HG02840 (cell line): Measurements from ENCODE around the gene SLC41A3.
"Not testable (repeated sequence)": the region's sequence is repeated elsewhere in the genome, so short reads cannot be mapped to it uniquely, and the experiment has no call there.

ENCODE experiments used
- ATAC-seq: cut with Tn5 transposase; IDR thresholded peaks from one replicate; pipeline ENCODE4 v1.9.1; 2021; ENCODE audit warnings: mild to moderate bottlenecking, moderate library complexity, moderate number of reproducible peaks; ENCODE audit not compliant: unreplicated experiment, low FRiP score

Gene SLC41A3

DNA sequence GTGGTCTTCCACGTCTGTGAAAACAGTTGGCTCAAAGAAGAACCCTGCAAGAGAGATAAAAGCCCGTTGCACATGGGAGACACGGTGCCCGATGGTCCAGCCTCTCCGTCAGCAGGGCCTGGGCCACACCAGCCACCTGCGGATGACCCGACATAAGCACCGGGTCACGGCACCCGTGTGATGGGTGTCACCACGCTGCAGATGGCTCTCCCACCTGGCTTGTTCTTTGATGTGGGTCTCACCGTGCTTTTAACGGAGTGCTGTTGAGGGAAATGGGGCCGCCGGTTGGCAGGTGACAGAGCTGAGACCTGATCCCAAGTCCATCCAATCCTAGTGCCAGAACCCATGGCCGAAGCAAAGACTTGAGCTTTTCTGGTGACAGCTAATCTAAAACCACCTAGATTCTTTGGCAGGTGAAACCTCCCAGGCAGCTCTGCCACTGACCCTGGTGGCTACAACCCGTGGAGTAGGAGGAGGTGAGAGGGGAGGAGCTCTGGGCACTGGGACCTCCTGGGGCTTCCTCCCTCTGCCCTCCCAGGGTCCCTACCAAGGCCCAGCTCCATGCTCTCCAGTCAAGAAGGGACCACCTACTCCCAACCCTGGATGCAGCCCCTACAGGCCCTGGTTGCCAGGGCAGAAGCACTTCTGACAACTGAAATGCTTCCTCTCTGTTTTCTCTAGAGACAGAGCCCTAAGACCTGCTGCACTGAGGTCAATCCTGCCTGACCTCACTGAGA, 23.4 kb upstream of the SLC41A3 start:
- ATAC-seq = no peak

DNA sequence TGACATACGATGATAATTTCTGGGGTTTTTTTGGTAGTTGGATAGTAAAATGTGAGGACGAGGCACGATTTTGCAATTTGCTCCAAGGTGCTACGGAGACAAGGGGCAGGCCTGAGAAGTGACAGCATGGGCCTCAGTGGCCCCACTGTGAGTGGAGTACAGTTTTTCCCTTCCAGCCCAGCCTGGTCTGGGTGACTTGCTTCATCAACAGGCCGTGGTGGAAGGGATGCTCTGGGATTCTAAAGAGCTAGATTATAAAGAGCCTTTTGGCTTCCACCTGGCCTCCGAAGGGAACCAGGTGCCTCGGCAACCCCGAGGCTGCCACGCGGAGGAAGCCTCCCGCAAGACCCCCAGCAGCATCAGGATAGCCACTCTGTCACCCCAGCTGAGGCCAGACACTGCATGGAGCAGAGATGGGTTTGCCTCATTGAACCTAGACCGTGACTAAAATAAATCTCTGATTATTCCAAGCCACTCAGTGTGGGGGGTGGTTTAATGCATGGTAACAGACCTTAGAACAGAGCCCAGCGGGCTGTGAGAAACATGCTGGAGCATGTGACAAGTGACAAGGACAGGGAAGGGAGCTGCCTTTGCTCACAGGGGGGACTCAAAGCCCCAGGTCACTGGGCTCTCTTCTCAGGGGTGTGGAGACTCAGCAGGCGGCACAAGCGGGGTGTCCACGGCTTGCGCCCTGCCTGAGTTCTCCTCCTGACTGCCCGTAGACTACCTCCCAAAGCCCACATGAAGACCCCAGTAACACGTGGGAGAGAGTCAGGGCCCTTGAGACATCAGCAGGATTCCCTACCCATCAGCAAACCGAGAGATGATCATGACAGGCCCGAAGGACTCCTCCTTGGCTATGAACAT, 22.6 kb upstream of the SLC41A3 start:
- ATAC-seq = no peak

DNA sequence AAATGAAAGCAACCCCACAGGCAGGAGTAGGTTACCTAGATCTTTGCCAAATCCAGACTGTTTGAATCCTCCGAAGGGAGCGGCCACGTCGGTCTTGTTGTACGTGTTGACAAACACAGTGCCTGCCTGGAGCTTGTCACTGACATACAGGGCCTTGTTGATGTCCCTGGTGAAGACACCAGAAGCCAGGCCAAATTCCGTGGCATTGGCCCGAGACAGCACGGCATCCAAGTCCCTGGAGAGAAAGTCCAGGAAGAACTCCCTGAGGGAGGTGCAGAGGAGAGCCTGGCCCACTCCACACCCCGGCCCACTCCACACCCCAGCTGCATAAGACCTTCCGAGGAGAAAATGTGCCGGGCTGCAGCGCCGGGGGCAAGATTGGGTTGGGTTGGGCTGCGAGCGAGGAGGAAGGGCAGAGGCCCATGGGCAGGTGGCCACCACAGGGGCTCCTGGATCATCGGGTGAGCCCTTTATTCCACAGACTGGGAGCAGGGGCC, 21.8 kb upstream of the SLC41A3 start:
- no peak for ATAC-seq

DNA sequence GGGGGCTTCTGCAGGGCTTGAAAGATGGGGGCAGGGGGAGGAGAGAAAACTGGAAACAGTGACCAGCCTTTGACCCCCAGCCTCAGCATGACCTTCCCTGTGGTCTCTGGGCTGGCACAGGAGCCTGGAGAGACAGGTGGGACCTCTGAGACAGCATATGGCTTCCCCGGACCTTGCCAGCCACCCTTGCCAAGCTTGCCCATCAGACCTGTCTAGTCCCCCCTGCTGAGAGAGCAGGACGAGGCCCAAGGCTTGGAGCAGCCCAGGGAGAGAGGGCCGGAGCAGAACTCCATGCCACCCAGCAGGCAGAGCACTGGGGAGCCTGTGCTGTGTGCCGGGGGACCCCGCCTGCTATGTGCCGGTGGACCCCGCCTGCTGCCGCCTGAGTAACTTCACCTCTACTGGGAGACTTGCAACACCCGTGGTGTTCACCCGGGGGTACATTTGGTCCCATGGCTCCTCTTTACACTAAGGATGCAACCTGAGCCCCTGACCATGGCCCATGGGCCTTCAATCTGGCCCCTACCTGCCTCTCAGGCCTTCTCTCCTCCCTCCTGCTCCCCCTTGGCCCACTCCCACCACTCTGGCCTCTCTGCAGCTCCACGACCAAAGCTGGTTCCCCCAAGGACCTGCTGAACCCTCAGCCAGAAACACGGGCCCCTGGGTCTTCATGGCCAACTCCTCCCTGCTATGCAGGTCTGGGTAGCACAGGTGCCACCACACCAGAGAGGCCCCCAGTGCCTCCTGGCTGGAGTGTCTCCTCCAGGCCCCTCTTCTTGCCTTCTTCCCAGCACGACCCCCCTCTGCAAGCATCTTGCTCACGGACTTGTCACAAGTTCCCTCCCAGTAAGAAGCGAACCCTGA, 21.1 kb upstream of the SLC41A3 start:
- ATAC-seq = no peak

DNA sequence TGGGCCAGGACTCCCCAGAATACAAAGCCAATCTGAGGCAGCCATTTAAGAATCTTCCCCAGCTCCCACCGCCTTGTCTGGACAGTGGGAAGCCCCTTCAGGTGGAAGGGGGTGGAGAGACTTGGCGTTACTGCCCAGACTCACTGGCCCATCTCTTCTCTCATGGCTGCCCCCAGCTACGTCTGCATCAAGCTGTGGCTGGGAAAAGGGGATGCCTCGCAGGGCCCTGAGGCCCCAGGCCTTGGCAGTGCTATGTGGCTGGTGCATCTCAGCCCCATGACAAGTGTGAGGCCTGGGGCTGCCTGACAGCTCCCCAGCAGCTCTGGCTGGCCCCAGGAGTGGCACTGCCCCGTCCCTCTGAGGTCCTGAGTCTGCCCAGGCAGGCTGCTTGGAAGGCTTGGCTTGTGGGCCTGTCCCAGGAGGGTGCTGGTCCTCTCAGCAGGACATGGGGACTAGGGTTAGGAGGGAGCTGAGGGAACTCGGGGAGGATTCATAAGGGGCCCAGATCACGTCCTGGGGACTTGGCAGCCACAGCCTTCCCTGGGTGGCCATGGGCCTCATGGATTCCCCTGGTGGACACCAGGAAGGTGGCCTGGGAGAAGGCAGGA, 20.2 kb upstream of the SLC41A3 start:
- ATAC-seq = no peak

DNA sequence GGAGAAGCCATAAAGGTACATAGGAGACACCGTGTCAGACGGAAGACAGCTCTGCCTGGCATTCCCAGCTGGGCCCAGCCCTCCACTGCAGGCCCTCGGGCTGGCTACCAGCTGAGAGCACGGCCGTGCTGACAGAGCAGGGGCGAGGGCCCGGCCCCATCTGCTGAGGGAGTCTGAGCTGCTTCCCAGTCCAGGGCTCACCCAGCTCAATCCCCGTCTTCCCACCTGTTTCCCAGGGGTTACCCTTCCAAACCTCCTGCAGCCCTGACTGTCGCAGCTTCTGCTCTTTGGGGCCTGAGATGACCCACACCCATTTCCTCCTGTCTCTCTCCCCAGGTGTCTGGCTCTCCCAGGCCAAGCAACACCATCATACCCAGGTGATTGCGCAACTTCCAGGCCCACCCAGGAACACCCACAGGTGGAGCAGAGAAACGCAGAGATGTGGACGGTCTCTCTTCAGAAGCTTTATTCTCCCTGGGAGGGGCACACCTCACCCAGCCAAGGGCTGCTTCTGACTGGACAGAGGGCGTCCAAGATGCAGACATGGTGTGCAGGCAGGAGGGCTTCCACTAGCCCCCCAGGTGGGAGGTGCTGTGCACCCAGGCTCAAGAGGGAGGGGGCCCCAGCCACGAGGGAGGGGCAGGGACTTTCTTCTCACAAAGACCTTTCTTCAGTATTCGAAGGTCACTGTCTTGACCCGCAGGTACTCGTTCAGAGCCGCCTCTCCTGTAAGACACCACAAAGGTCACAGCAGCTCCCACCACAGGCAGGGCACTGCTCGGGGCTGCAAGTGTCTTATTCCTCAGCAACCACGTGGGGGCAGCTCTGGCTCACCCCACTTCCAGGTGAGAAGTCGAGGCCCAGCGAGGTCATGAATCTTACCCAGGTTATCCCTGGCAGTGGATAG, 19.4 kb upstream of the SLC41A3 start:
- no peak for ATAC-seq

DNA sequence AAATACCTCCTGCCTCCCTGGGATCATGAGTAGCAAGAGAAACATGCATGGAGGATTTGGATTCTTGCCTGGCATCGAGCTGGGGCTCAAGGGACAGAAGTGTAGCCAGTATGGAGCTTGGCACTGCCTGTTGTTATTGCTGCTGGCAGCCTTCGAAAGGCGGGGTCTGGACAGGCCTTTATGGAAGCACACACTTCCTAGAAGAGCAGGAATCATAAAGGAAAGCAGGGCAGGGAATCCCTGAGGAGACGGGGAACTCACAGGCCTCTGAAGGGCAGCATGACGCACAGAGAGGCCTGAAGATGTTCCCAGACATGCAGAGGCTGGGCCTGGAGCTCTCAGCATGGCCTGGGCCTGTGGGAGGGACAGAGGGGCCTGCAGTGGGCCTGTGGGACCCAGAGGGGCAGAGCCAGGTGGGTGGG, 18.6 kb upstream of the SLC41A3 start:
- no peak for ATAC-seq

DNA sequence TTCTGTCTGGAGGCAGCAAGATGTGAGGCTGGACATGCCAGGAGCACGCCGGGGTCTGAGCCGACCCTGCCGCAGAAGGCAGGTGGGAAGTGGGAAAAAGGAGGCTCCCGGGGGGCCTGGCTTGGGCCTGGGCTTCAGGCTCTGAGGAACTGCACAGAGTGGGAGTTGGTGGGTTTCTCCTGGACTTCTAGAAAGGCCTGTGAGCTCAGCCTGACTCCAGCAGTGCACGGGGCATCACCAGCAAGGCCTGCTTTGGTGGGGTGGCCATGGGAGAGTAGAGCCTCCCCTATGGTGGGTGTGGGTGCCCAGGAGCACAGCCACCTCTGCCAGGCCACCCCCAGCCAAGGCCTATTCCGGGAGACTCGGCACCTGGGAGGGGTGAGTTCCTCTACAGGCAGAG, 18.1 kb upstream of the SLC41A3 start:
- no peak for ATAC-seq

DNA sequence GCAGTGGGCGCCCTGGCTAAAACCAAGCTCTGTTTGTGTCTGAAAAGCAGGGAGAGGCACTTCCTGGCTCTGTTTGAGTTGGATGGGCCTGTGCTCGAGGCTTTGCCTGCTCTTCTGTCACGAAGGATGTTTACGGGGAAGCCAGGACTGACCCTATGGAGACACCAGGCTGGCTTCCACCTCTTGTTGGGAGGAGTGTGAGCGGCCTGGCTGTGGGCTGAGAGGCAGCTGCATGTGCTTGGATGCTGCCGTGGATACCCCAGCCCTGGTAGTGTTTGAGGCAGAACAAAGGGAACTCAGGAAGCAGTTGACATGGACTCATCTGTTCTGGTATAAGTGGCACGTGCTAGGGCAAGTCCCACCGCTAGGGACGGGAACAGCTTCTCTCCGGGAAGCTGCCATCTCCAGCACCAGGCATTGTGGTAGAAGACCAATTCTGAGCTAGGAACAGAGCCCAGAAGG, 17.6 kb upstream of the SLC41A3 start:
- ATAC-seq = no peak

DNA sequence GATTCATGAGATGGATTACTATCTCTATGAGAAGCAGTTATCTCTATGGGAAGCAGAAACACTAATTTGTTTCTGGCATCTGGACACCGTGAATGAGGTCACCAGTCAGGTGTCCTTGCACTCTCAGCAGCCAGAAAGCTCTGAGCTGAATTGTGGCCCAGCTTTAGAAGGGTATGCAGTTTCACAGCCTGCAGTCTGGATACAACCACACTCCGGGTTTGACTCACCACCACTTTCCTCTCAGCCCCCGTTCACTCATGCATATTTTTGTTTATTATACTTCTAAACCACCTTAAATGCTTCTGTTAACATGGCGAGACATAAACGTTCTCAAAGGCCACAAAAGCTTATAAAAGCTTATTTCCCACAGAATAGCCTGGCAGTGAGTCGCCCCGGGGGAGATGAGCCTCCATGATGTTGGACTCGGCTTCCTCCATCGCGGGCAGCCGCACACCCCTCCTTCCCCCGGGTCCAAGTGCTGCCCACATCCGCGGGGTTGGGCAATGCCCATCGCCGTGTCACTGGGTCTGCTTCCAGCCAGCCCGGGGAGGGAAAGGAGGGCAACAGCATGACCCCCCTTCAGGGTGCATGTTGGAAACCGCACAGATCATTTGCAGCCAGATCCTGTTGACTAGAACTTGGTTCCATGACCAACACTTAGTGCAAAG, 16.8 kb upstream of the SLC41A3 start:
- no peak for ATAC-seq

DNA sequence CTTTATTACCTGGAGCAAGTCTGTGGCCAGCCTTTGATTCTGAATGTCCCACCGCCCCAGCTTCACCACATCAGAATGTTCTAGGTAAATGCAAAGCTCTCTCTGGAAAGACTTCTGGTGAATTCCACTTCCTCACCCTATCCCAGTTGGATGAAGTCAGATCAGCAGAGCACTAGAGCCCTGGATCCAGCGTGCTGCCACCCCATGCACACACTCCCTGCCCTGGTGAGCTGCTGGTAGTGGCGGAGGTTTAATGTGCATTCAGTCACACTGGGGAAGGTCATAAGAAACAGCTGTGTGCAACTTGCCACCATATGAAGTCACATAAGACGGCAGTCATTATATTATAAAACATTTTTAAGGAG, 16.3 kb upstream of the SLC41A3 start:
- no peak for ATAC-seq

DNA sequence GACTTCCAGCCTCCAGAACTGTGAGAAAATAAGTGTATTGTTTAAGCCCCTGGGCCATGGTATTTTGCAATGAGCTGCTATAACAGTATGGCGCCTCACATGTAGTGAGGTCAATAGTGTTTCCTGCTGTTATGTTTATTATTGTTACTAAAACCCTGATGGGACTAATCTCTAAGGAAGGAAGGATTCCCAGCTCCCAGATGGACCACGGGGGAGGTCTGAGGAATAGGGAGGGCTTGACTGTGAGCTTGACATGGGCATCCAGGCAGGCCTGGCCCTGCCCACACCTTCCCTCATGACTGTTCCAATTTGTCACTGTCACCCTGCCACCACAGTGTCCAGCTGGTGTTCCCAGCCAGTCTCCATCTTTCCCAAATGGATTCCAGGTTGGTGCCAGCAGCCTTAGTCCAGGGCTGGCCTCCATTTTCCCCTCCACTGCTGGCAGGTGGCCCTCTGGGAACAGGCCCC, 14.5 kb upstream of the SLC41A3 start:
- ATAC-seq = no peak

DNA sequence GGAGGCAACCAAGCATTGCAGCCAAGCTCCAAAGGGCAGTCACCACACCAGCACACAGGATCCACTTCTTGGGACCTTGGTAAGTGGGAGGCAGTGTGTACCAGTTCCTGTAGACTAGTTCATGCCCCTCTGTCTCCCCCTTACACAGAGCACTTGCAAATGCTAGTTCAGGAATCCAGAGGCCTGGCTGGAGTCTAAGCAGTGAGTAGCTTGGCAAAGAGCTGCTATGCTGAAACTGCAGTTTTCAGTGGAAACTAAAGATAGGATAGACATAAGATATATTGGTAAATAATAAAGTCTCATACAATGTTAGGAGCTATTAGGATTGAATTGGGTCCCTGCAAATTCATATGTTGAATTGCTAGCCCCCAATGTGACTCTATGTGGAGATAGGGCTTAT, 13.9 kb upstream of the SLC41A3 start:
- ATAC-seq = no peak

DNA sequence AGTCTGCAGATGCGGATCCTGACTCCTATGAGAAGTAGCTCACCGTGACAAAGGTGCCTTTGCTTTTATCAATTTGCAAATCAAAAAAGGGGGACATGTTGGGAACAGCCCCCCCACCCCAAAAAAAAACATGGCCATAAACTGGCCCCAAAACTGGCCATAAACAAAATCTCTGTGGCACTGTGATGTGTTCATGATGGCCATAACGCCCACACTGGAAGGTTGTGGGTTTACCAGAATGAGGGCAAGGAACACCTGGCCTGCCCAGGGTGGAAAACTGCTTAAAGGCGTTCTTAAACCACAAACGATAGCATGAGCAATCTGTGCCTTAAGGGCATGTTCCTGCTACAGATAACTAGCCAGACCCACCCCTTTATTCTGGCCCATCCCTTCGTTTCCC, 12.3 kb upstream of the SLC41A3 start:
- not testable (repeated sequence) for ATAC-seq

DNA sequence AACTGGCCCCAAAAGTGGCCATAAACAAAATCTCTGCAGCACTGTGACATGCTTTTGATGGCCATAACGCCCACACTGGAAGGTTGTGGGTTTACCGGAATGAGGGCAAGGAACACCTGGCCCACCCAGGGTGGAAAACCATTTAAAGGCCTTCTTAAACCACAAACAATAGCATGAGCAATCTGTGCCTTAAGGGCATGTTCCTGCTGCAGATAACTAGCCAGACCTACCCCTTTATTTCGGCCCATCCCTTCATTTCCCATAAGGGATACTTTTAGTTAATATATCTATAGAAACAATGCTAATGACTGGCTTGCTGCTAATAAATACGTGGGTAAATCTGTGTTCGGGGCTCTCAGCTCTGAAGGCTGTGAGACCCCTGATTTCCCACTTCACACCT, 8.2 kb upstream of the SLC41A3 start:
- not testable (repeated sequence) for ATAC-seq

DNA sequence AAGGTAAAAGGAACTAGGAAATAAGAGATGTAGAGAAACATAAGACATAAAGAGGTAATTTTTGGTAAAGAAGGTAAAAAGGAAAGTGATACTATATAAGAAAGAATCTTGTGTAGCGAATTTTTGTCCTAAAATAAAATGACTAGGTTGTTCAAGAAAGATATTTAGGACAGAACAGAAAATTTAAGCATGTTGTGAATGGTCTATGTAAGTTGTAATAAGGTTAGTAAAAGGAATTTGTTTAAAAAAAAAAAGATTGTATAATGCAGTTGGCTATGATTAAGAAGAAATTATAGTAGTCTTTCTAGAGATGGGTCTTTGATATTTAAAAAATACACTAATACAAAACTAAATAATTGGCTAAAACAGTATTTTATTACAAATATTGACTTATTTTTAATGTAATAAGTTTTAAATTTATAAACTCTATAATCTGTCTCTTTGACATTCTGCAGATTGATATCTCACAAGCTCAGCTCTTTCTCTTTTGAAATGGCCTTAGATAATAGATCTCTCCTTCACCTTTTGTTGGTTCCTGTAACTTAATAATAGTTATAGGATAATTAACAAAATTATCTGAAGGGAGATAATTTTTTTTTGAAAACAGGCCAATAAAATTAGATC, 3.7 kb upstream of the SLC41A3 start:
- no peak for ATAC-seq

DNA sequence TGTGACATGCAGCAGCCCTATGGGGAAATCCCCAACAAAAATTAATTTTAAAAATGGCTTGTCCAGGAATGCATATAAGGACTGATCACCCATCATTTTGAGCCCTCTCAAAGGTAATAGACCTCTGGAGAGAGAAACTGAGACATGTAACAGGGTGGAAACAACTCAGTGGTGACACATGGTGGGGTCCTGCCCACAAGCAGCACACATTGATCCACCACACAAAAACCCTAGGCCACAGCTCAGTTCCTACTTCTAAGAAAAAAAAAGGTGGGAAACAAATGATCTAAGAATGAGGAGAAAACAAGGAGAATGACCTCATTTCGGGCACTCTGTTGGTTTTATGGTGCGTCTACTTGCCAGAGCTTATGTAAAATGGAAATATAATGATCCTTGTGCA, 1.9 kb upstream of the SLC41A3 start:
- no peak for ATAC-seq

DNA sequence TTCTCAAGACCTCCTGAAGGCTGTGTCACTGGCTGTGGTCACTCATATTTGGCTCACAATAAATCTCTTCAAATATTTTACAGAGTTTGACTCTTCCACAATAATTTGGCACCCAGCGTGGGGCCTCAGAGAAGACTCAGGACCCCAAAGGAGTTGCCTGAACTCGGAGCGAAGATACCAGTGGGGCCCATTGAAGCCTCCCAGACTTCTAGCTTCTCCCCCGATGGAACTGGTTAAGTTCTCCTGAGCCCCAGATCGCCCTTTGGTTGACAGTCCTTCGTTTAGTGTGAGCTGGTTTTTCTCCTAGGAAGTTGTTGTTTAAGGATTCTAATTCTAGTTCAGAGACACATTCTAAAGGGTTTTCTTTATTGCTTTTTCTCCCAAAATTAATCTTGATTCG, 1.4 kb upstream of the SLC41A3 start:
- no peak for ATAC-seq
